ENCODE results near the gene PHF13. TPM values are rescaled to one million over a fixed set of nuclear protein-coding genes. Genes with fewer than 3 reads are reported as not detected.

PHF13 gene
- total RNA-seq, 4 donors from 2014 or later: 9.0 to 19.6 (median 17.1) TPM

DNA sequence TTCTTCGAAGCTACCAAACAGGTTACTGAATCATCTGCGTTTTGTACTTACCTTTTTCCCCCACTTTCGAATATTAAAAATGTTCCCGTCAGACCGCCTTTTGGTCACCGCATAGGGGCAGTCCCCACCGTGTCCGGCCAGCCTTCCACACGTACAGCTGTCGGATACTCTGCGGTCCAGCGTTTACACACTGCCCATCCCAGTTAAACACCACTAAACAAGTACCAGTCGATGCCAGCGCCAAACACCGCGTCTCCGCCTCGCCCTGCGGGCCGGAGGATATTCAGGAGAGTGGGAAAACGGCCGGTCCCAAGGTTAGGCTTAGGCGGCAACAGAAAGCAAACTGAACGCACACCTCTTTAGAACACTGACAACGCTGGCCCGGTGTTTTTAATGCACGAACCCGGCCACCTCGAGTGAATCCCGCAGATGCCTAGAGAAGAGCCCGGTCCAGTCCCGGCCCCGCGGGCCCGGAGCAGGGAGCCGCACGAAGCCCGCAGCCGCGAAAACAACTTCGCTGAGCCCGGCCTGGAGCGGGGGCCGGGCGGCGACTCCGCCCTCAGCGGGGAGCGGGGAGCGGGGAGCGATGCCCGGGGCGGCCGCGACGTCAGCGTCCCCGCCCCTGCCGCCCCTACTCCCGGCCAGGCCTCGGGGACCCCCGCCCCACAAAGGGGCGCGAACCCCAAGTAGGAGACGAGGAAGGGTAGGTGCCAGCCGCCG, 730 bp upstream of the PHF13 start:
- TF ChIP-seq, protein P1, sequence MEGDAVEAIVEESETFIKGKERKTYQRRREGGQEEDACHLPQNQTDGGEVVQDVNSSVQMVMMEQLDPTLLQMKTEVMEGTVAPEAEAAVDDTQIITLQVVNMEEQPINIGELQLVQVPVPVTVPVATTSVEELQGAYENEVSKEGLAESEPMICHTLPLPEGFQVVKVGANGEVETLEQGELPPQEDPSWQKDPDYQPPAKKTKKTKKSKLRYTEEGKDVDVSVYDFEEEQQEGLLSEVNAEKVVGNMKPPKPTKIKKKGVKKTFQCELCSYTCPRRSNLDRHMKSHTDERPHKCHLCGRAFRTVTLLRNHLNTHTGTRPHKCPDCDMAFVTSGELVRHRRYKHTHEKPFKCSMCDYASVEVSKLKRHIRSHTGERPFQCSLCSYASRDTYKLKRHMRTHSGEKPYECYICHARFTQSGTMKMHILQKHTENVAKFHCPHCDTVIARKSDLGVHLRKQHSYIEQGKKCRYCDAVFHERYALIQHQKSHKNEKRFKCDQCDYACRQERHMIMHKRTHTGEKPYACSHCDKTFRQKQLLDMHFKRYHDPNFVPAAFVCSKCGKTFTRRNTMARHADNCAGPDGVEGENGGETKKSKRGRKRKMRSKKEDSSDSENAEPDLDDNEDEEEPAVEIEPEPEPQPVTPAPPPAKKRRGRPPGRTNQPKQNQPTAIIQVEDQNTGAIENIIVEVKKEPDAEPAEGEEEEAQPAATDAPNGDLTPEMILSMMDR (IDR thresholded peaks at IDR 0.05; ENCODE audit: low read depth): no peak

DNA sequence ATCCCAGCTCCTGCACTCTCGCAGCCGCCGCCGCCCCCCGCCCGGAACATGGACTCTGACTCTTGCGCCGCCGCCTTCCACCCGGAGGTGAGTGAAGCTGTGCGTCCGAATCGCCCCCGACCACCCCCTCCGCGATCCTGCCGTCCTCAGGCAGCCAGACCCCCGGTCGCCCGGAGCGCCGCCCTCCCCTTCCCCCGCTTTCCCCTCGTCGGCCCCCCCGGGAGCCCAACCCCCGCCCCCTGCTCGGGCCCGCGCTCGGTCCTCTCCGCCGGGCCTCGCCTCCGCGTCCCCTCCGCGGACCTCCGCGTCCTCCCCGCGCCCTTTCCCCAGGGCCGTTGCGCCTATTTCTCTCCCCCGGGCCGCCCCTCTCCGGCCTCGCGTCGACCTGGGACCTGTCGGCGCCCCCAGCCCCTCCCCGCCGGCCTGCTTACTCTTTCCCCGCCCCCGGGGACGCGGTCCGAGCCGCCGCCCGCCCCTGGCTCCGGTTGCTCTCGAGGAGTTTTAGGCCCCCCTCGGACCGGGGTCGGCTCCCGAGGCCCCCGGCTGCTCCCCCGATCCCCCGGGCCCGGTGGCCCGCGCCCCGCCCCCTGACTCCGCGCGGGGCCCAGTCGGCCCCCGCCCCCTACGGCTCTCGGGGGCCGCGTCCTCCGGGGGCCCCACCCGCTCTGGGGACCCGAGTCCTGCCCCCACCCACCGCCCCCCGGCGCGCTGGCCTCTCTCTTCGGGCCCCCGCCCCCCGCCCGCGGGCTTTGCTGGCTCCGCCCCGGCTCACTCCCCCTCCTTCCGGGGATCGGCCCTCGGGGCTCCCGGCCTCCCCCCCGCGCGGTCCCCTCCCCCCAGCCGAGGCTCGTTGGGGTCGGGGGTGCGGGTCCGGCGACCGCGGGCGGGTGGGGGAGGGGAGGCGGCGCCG, 743 bp downstream of the PHF13 start:
- TF ChIP-seq, protein P1 (IDR thresholded peaks at IDR 0.05; ENCODE audit: low read depth): no peak

DNA sequence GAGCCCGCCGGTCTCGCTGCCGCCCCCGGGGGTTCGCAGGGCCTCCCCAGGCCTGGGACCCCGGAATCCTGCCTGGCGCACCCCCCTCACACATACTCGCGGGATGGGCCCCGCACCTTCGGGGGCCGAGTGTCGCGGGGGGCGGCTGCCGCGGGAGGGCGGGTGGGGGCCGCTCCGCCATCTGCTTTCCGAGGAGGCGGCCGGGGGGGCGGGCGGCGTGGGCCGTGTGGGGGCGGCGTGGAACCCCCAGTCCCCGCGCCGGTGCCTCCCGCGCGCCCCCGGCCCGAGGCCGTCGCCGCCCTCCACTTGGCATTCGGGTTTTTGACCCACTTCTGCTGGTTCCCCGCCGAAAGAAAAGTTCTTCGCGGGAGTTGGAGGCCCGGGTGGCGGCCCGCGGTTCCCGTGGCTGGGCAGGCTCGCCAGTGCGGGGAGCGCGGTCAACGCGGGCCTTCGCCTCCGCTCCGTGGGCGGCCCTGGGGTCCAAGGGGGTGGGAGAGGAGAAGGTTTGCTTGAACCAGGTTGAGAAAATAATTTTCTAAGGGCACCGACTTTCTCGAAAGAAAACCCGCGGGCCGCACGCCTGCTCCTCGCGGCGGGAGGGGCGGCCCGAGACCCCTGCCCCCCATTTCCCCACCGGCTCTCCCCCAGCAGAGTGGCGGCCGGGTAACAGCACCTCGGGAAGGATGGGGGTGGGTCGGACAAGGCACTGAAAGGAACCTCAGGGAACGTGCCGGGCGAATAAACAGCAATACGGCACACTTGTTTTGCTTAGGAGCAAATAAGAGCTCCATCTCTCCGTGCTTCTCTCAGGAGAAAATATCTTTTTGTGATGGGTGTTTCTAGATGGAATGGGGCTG, 1.6 kb downstream of the PHF13 start:
- TF ChIP-seq, protein P1 (IDR thresholded peaks at IDR 0.05; ENCODE audit: low read depth): no peak

DNA sequence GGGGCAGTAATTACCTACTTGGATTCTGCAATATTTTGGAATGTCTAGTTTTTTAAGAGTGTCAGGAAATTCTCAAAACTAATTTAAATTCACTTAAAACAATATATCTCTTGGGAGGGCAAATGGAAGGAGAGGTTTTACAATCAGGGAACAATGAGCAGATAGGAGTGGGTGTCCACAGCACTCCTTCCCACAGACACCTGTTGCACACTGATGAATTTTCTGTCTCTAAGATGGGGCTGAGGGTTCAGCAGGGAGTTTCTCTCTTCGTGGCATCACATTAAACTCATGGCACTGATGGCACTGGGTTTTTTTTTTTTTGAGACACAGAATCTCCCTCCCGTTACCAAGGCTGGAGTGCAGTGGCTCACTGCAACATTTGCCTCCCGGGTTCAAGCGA, 5.5 kb downstream of the PHF13 start:
- TF ChIP-seq, protein P1 (IDR thresholded peaks at IDR 0.05; ENCODE audit: low read depth): no peak

DNA sequence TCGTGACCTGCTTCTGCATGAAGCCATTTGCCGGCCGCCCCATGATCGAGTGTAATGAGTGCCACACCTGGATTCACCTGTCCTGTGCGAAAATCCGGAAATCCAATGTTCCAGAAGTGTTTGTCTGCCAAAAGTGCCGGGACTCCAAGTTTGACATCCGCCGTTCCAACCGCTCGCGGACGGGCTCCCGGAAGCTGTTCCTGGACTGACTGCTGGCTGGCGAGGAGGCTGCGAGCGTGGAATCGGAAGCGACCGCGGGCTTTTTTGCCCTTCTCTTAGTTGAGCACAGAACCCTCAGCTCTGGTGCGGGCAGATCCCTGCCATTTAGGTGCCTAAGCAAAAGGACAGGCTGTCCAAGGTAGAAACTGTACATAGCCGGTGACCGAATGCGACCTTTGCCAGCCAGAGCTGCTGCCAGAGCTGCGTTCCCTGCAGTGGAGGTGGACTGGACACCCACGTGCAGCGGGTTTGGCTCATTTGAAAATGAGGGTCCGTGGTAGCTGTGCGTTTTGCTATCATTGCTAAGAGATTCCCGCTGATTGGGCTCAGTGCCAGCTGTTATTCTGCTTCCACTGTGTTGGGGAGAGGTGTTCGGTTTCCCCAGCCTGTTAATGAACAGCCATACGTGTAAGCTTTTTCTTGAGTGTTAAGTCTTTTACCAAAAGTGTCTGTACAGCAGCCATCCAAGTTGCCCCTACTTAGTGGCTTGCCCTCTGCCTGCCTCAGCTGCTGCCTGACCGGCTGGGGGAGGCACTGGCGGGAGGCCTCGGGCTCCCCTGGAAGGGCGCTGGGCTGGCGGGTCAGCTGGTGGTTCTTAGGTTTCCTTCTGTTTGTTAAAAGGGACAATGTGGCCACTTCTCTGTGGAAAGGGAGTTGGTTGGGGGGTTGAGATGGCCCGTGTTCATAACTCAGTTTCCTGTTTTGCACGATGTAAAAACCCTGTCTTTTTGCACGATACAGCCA, 8.2 kb downstream of the PHF13 start:
- TF ChIP-seq, protein P1 (IDR thresholded peaks at IDR 0.05; ENCODE audit: low read depth): no peak

DNA sequence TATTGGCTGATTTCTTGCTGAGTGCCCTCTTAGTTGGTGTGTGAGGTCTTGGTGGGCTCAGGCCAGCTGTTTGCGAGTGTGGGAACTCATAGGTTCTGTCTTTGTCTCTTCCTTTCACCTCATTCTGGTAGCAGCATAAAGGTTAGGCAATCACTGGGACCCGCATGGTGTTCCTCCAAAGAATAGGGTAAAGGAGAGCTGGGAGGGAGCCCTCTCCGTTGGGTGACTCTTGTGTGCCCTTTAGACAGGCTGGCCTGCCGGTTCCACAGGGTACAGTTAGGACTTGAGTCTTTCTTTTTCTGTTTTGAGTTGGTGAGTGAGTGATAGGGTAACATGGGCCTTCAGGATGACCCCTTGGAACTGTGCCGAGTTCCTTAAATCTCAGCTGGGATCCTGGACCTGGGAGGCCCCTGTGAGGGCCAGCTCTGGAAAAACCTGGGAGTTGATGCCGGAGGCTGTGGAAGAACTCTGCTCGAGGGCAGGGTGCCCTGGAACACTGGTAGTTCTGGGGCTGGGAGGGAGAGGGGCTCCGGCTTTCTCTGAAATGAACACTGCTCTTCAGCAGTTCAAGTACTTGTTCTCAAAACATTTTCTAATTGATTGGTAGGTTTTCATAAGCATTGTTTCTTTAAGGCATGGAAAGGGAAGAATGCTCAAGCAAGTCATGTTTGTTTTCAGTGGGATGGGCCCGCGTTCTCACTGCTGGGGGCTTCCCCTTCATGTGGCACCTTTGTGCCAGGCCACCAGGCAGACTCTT, 9.0 kb downstream of the PHF13 start:
- TF ChIP-seq, protein P1 (IDR thresholded peaks at IDR 0.05; ENCODE audit: low read depth): no peak
